ENCODE data around the gene LRRC56.
"Not testable (repeated sequence)": the region's sequence is repeated elsewhere in the genome, so short reads cannot be mapped to it uniquely, and the experiment has no call there.

LRRC56 gene

GRCh38 chr11:559020-559620 lies 21.8 kb downstream of the LRRC56 start:
- DNase-seq (ENCODE audit: low read depth in 2 of 2): no peak

DNA sequence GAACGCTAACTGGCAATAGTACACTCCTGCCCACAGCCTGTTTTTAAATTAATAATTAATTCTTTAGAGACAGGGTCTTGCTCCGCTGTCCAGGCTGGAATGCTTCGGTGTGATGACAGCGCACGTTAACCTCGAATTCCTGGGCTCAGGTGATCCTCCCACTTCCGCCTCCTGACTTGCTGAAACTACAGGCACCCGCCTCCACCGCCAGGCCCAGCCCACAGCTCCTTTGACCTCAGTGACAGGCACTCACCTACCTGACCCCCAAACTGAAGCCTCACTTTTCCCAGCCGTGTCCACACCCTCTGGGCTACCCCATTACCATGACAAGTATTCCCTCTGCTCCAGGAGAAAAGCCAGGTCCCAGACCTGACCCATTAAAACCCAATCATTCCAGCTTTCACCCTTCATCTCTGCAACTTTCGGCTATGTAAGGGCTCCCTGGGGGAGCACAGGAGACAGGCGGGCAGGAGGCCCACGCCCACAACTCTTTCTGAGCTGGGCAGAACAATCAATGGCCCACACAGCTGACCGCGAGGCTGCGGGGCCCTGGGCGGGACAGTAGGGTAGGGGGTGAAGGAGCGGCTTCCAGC lies 22.5 kb downstream of the LRRC56 start:
- no peak for DNase-seq (ENCODE audit: low read depth in 2 of 2)

DNA sequence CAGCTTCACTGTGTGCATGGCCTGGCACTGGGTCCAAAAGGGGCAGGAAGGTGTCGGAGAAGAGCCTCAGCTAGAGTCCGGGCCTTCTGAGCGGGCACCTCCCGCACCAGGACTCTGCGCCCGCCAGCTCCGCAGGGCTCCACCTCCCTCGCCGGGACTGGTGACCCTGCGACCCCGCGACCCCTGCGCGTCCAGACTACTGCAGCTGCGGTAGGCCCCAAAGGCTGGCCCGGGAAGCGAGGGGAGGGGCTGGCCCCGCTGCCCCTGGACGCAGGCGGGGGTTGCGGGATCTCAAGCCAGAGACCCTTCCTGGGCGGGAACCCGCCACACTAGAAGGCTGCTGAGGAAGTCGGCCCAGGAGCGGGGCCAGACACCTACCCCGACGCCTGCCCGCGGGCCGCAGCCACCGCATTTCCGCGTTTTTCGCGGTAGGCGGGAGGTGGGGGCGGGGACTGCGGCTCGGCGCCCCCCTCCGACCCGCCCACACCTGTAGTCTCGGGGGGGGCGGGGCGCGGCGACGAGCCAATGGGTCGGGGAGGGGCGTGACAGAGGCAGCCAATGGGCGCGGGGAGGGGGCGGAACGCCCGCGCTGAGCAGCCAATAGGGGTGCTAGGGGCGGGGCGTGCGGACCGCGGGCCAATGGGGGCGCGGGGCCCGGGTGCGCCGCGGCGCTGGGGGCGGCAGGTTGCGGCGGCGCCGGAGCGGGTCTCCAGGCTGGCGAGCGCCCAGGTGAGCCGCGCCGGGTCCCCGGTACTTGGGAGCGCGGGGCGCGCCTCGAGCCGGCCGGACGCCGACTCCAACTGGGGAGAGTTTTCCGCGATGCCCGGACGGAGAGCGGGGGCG lies 23.2 kb downstream of the LRRC56 start, which contains the start of the genes LMNTD2 and RASSF7:
LMNTD2 (minus strand) TSS at position 434 of the 843 bp plus-strand sequence; CDS start at position 412, 22 bp downstream.
RASSF7 (plus strand) TSS at position 666 of the 843 bp plus-strand sequence. CDS start 799 bp downstream, outside the sequence.
- peak; percentile 89 to 93 for DNase-seq (ENCODE audit: low read depth in 2 of 2)

GRCh38 chr11:561148-562003 lies 24.0 kb downstream of the LRRC56 start:
- DNase-seq (ENCODE audit: low read depth in 2 of 2): no peak

DNA sequence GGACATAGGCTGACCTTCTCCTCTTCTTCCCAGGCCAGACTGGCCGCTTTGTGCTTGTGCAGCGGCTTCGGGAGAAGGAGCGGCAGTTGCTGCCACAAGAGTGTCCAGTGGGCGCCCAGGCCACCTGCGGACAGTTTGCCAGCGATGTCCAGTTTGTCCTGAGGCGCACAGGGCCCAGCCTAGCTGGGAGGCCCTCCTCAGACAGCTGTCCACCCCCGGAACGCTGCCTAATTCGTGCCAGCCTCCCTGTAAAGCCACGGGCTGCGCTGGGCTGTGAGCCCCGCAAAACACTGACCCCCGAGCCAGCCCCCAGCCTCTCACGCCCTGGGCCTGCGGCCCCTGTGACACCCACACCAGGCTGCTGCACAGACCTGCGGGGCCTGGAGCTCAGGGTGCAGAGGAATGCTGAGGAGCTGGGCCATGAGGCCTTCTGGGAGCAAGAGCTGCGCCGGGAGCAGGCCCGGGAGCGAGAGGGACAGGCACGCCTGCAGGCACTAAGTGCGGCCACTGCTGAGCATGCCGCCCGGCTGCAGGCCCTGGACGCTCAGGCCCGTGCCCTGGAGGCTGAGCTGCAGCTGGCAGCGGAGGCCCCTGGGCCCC lies 24.8 kb downstream of the LRRC56 start:
- DNase-seq (ENCODE audit: low read depth in 2 of 2): no peak

DNA sequence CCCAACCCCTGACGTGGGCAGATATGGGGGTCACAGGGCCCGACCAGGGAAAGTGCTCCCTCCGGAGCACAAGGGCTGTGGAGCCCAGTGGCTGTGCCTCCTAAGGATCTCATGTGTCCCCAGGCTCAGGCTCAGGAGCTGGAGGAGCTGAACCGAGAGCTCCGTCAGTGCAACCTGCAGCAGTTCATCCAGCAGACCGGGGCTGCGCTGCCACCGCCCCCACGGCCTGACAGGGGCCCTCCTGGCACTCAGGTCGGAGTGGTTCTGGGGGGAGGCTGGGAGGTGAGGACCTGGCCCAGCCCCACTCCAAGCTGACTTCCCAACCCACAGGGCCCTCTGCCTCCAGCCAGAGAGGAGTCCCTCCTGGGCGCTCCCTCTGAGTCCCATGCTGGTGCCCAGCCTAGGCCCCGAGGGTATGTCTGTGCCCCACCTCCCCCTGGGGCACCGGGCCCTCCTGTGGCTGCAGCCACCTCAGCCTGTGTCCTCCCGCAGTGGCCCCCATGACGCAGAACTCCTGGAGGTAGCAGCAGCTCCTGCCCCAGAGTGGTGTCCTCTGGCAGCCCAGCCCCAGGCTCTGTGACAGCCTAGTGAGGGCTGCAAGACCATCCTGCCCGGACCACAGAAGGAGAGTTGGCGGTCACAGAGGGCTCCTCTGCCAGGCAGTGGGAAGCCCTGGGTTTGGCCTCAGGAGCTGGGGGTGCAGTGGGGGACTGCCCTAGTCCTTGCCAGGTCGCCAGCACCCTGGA lies 25.9 kb downstream of the LRRC56 start:
- no peak for DNase-seq (ENCODE audit: low read depth in 2 of 2)

DNA sequence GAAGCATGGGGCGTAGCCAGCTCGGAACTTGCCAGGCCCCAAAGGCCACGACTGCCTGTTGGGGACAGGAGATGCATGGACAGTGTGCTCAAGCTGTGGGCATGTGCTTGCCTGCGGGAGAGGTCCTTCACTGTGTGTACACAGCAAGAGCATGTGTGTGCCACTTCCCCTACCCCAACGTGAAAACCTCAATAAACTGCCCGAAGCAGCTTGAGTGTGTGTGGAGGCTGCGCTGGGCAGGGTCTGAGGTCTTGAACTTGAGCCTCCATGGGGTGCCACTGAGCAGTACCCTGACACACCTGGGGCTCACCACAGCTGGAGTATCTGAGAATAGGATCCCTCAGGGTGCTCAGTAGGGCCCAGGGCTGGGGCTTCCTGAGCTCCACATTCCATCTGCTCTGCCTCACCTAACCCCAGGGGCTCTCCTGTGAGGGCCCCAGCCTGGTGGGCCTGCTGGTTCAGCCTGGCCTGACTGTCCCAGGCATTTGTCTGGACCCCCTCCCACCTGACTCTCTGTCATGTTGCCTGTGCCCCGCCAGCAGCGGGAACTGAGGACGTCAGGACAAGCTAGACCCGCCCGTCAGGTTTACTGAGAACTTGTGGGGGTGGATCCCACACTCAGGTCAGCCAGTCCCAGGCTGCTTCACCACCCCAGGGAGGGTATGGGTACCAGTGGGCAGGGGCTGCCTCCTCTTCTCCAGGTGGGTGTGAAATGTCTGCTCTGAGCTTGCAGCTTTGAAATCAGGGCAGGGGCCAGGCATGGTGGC lies 26.7 kb downstream of the LRRC56 start:
- no peak for DNase-seq (ENCODE audit: low read depth in 2 of 2)

GRCh38 chr11:565921-566509 lies 28.7 kb downstream of the LRRC56 start:
- DNase-seq (ENCODE audit: low read depth in 2 of 2): no peak

- DNase-seq (ENCODE audit: low read depth in 2 of 2): no peak
Observed at GRCh38 chr11:567011-567628, 29.8 kb downstream of the LRRC56 start.

- DNase-seq (ENCODE audit: low read depth in 2 of 2): no peak
Observed at GRCh38 chr11:567629-568292, 30.4 kb downstream of the LRRC56 start.

- DNase-seq (ENCODE audit: low read depth in 2 of 2): peak; percentile 77 to 78
Observed at GRCh38 chr11:568306-569157, 31.2 kb downstream of the LRRC56 start.

DNA sequence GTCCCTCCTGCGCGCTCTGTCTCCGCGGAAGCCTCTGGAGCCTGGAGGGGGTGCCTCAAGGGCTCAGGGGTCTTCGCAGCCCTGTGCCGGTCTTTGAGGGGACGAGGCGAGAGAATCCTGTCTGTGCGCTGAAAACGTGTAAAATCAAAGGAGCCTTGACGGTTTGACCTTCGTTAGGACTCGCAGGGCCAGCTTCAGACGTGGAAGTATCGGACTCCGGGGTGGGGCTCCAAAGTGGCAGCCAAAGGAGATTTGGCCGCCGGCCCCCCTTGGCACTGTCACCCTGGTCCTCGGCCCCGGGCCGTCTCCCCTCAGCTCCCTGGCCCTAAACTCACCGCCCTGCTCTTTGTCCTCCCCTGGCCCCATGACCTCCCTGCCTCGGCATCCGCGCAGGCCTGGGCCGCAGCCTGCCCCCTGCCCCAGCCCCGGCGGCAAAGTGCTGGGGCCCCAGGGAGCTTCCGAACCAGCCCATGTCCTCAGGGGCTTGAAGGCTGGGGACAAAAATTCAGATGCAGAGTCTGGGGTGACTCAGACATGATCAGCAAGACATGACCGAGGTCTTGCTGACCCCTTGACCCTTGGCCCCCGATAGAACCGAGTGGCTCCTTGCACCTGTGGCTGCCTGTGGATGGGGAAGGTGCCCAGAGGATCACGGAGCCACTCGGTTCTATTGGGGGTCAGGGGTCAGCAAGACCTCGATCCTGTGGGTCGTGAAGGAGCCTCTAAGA lies 32.0 kb downstream of the LRRC56 start:
- no peak for DNase-seq (ENCODE audit: low read depth in 2 of 2)

GRCh38 chr11:571802-572185 lies 34.5 kb downstream of the LRRC56 start:
- no peak for DNase-seq (ENCODE audit: low read depth in 2 of 2)

GRCh38 chr11:573146-573759 lies 35.9 kb downstream of the LRRC56 start:
- DNase-seq (ENCODE audit: low read depth in 2 of 2): no peak

DNA sequence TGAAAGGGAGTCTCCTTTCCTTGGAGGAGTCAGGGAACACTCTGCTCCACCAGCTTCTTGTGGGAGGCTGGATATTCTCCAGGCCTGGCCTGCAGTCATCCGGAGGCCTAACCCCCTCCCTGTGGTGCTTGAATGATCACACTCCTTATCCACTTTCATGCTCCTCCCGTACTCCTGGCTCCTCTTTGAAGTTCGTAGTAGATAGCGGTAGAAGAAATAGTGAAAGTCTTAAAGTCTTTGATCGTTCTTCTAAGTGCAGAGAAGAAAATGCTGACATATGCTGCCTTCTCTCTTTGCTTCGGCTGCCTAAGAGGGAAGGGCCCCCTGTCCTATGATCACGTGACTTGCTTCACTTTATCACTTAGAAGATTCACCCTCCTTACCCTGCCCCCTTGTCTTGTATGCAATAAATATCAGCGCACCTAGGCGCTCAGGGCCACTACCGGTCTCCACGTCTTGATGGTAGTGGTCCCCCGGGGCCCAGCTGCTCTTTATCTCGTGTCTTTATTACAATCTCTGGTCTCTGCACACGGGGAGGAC lies 36.8 kb downstream of the LRRC56 start:
- not testable (repeated sequence) for DNase-seq (ENCODE audit: low read depth in 2 of 2)
